GM12872 (cell line): Measurements from ENCODE around the gene KDELR1.

Source experiments
- TF ChIP-seq, protein P1 (sequence below): IDR thresholded peaks from 3 replicates; pipeline ENCODE4 v1.5.1; 2011; ENCODE audit warnings: low read depth, mild to moderate bottlenecking, low read length, moderate library complexity; ENCODE audit not compliant: insufficient read depth

Gene KDELR1

DNA sequence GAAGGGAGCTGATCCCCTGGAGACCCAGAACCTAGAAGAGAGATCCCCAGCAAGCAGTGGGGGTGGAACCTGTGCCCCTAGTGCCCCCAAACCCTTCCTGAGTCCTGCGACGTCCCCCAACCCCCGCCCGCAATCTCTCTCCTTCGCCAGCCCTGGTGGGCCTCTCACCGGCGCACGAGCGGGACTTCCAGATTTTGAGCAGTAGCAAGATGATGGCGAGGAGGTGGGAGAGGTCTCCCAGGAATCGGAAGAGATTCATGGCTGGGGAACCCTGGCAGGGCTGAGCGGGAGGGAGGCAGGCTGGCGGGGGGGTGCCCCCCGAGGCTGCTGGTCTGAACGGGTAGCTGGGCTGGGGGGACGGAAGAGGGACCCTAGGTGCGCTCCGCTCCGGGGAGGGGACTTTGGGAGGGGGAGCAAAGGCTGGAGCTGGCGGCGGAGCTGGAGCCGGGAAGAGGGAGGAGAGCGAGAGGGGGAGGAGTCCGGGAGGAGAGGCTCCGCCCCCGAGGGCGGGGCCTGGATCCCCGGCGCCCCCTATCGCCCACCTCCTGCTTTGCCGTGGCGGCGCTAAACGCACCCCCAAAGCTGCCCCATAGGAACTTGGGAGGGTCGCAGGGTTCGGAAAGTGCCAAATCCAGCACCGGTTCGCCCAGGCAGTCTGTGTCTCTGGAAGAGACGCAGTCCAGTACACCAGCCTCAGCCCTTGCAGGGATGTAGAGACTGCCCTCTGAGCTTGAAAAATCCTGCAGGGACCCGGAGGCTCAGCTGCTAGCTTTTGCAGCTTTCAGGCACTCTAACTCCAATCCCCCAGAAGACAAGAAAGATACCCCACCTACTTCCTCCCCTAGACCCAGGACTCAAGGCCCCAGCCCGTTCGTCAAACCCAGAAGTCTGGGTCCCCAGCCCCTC, at the start of gene KDELR1:
Gene KDELR1 (minus strand): TSS at position 452 of the 906 bp plus-strand sequence. CDS start 193 bp downstream, at position 259.
- TF ChIP-seq, protein P1, sequence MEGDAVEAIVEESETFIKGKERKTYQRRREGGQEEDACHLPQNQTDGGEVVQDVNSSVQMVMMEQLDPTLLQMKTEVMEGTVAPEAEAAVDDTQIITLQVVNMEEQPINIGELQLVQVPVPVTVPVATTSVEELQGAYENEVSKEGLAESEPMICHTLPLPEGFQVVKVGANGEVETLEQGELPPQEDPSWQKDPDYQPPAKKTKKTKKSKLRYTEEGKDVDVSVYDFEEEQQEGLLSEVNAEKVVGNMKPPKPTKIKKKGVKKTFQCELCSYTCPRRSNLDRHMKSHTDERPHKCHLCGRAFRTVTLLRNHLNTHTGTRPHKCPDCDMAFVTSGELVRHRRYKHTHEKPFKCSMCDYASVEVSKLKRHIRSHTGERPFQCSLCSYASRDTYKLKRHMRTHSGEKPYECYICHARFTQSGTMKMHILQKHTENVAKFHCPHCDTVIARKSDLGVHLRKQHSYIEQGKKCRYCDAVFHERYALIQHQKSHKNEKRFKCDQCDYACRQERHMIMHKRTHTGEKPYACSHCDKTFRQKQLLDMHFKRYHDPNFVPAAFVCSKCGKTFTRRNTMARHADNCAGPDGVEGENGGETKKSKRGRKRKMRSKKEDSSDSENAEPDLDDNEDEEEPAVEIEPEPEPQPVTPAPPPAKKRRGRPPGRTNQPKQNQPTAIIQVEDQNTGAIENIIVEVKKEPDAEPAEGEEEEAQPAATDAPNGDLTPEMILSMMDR: peak; percentile 98

DNA sequence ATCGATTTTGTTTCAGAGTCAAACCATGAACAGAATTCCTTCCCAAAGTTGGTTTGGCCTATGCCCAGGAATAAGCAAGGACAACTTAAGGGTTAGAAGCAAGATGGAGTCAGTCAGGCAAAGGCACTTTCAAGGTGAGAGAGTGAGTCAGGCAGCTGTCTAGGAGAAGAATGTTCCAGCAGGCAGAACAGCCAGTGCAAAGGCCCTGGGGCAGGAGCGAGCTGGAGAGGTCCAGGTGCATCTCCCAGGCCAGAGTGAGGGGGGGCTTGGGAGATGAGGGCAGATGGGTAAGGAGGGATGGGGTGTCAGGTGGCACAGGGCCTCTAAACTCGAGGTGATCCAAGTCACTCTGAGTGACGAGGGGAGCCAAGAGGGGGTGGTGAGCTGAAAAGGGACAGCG, 45.2 kb upstream of the KDELR1 start:
- TF ChIP-seq, protein P1: no peak

DNA sequence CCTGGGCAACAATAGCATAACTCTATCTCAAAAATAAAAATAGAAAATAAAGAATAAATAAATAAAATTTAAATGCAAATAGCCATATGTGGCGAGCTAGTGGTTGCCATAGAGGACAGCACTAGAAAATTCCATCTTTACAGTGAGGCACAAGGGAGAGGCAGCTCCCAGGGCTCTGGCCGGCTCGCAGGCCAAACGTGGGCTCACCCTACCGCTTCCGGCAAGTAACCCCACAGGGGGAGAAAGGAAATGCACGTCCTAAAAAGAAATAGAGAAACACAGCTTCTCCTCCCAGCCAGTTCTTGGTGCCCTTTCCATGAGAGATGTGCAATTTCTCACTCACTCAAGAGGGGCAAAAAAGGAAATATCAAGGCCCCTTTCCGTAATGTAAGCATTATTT, 42.0 kb upstream of the KDELR1 start:
- TF ChIP-seq, protein P1: peak; percentile 18; the same call in 1 of the 3 replicates

DNA sequence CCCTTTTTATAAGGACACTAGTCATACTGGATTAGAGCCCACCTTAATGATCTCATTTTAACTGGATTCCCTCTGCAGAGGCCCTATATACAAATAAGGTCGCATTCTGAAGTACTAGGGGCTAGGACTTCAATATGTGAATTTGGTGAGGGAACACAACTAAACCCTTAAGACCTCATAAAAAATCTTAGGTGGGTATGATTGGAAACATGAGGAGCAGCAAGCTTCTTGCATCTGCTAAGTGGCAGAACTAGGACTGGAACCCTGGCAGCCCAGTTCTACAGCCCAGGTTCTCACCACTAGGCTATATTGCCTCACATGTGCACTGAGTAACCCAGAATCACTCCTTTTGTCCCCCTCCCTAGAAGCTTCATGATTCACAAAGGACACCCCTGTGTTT, 37.3 kb upstream of the KDELR1 start:
- TF ChIP-seq, protein P1: no peak

DNA sequence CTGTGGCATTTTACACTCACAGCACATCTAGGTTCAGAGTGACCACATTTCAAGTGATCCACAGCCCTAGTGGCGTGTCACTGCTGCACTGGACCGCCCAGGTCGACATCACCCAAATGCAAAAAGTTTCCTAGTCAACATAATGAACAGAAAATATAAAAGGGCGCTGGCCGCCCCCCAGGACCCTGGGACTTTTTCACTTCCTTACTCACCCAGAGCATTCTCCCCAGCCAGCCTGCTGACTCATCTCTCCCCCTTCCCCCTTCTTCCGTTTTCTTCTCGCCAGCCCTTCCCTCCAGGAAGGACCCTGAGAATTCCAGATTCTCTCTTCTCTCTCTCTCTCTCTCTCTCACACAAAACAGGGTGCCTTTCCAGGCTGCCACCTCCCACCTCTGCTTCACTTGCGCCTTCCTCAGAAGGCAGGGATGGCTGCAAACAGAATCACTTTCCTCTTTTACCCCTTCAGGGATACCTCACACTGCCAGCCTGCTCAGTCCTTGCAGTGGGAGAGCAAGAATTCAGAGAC, 33.4 kb upstream of the KDELR1 start:
- TF ChIP-seq, protein P1: no peak

DNA sequence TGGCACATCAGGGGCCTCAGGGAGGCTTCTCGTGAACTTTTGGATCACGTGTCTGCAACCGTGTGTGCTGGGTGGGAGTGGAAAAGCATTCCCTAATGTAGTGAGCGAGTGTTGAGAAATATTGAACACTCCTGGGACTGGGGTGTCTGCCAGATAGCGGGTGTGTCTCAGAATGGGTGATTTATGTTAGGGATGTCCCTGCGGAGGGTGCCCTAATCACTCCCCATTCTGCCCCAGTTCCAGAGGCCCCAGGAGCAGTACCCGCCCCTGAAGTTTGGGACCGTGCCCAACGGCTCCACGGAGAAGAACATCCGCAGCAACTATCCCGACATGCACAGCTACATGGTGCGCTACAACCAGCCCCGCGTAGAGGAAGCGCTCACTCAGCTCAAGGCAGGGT, 30.2 kb upstream of the KDELR1 start:
- TF ChIP-seq, protein P1: no peak

DNA sequence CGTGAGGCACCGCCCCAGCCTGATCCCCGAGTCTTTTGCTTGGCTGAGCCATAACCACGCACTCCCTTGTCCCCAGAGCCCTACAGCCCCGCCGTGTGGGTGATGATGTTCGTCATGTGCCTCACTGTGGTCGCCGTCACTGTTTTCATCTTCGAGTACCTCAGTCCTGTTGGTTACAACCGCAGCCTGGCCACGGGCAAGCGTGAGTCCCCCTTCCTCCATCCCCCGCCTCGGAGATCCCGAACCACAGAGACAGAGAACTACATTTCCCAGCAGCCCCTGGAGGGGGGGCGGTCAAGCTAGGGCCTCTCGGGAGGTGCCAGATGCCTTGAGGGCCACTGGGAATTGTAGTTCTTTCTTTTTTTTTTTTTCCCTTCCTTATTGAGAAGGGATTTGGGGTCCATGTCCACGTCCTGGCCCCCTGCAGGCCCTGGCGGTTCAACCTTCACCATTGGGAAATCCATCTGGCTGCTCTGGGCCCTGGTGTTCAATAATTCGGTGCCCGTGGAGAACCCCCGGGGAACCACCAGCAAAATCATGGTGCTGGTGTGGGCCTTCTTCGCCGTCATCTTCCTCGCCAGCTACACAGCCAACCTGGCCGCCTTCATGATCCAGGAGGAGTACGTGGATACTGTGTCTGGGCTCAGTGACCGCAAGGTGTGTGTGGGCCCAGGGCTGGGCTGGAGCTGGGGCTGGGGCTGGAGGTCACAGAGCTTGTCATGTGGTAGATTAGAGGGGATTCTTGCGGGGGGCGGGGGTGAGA, 28.0 kb upstream of the KDELR1 start:
- TF ChIP-seq, protein P1: no peak
